Stimulated activated naive CD4-positive, alpha-beta T cell treated with Interleukin-2 at 50 U/mL for 16 hours (primary cell): ENCODE results near the gene TOX2.
A peak's percentile ranks its signal among the peaks of the same experiment; 100 is the strongest.

ENCODE experiments used
- DNase-seq: peaks from one replicate; lab custom pipeline; 2025; lab: John Stamatoyannopoulos, UW

Gene TOX2

GRCh38 chr20:43914311-43915210 lies at the start of gene TOX2:
TOX2 (plus strand) TSS chr20:43914852; CDS start chr20:43914892, 40 bp downstream.
- peak; percentile 40 for DNase-seq

- DNase-seq, result no peak
Measured at GRCh38 chr20:43868091-43868490, 46.6 kb upstream of the TOX2 start.

GRCh38 chr20:43870484-43870883 lies 44.2 kb upstream of the TOX2 start:
- DNase-seq, result no peak

DNA sequence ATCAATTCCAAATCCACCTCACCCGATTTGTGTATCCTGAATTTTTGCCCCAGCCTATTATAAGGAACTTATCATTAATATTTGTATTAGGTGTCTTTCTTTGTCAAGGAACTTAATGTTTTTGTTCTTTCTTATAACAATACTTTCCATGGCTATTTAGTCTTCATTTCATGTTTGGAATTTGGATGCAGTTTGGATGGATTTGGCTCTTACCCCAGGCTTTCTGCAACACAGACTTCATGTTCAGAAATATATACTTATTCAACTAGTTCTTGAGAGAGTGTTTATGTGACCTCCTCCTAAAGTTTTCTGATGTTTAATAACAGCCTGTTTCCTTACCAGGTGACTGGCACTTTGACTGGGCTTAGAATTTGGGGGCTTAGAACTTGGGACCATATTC lies 35.9 kb upstream of the TOX2 start:
- DNase-seq, result no peak

DNA sequence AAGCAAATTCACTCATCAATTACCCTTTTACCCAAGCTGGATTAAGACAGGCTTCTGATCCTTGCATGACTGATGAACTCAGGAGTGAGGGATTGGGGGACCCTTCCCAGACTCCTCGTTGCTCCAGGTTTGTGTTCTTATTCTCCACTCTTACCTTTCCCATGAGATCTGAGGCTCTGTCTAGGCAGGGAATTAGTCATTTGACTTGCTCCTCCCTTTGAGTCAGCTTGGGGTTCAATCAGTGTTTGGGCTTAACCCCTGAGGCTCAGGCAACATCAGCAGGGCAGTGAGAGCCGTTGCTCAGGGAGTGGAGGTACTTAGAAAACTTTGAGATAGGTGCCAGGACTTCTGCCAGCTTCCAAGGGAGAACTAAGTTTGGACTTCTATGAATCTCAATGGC lies 20.7 kb upstream of the TOX2 start:
- no peak for DNase-seq

- DNase-seq, result no peak
Measured at GRCh38 chr20:43894491-43894890, 20.2 kb upstream of the TOX2 start.

GRCh38 chr20:43895235-43895634 lies 19.4 kb upstream of the TOX2 start:
- no peak for DNase-seq

GRCh38 chr20:43899274-43900120 lies 15.2 kb upstream of the TOX2 start:
- DNase-seq, result no peak

GRCh38 chr20:43900121-43900466 lies 14.6 kb upstream of the TOX2 start:
- no peak for DNase-seq

DNA sequence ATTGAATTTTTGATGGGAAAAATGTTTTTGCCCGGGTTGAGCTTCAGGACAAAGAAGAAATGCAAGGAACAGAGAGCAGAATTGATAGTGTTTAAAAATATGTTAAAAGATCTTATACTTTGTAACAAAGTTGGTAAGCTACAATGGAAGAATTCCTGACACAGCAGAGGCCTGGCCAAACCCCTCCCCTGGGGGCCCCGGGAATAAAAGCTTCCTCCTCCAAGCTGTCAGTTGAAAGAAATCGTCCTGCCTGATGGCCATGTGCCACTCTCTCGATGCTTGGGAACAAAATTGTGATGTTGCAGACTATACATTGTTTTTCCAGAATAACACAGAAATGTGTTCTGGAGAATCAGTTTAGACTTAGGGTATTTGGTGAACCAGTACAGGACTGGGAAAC lies 14.2 kb upstream of the TOX2 start:
- no peak for DNase-seq

DNA sequence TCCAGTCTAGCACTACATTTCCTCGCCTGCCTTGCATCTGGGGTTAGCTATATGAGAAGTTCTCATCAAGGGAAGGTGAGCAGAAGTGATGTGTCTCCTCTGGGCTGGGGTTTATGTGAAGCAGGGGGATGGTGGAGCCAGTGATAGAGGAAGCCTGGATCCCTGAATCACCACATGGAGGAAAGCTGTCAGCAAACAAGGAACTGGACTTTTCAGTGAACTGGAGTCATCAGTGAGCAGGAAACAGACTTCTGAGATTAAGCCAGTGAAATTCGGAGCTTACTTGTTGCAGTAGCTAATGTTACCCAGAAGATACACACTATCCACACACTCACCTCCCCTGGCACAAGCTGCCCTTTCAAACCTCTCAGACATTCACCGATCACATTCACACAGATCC lies 13.4 kb upstream of the TOX2 start:
- no peak for DNase-seq

- no peak for DNase-seq
Measured at GRCh38 chr20:43903953-43904826, 10.5 kb upstream of the TOX2 start.

DNA sequence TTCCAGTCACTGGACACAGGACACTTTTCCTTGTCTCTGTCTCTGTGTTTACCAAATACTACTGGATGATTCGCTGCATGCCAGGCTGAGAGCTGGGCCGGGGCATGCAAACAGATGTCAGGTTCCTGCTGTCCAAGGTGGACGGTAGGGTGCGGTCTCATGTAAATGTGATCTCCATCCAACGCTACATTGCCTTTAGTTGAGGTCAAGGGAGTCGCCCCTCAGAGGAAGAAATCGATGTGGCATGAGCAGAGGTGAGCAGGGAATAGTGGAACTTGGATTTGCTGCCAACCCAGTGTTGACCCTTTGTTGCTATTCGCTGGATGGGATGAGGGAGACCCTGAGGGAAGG lies 9.8 kb upstream of the TOX2 start:
- no peak for DNase-seq

- no peak for DNase-seq
Measured at GRCh38 chr20:43906505-43907034, 8.1 kb upstream of the TOX2 start.

GRCh38 chr20:43909211-43909610 lies 5.4 kb upstream of the TOX2 start:
- no peak for DNase-seq

DNA sequence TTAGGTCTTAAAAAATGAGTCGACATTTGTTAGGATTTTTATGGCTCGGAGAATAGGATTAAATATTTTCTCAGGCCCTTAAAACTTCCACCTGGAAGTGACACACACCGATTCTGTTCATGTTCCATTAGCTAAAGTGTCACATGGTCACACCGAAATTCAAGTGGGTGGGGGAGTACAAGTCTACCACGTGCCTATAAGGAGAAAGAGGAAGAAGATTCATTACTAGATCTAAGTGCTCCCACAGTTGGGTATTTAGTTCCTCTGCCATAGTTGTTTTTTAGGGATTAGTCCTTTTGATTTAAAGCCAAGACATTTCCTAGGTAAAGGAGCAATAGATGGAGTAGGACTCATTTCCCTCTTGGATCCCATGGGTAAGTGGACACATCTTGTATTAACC lies 4.9 kb upstream of the TOX2 start:
- DNase-seq, result no peak

DNA sequence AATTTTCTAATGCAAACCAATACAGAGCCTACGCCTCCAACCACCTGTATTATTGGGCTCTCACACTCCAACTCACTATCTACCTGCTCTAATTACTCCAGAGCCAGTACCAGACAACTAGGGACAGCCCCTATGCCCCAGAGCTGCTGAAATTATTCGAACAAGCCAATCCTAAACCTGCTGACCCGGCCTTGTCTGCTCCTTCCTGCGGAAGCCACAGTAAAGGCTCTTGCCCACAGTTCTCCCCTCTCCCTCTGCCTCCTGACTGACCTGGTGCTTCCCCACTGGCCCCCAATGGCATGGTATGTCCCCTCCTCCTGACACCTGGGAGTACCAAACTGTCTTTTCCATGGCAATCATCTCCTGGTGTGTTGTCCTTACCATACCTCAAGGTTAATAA lies 4.1 kb upstream of the TOX2 start:
- no peak for DNase-seq

- no peak for DNase-seq
Measured at GRCh38 chr20:43911066-43911465, 3.6 kb upstream of the TOX2 start.

GRCh38 chr20:43913291-43914025 lies 1.2 kb upstream of the TOX2 start:
- no peak for DNase-seq

DNA sequence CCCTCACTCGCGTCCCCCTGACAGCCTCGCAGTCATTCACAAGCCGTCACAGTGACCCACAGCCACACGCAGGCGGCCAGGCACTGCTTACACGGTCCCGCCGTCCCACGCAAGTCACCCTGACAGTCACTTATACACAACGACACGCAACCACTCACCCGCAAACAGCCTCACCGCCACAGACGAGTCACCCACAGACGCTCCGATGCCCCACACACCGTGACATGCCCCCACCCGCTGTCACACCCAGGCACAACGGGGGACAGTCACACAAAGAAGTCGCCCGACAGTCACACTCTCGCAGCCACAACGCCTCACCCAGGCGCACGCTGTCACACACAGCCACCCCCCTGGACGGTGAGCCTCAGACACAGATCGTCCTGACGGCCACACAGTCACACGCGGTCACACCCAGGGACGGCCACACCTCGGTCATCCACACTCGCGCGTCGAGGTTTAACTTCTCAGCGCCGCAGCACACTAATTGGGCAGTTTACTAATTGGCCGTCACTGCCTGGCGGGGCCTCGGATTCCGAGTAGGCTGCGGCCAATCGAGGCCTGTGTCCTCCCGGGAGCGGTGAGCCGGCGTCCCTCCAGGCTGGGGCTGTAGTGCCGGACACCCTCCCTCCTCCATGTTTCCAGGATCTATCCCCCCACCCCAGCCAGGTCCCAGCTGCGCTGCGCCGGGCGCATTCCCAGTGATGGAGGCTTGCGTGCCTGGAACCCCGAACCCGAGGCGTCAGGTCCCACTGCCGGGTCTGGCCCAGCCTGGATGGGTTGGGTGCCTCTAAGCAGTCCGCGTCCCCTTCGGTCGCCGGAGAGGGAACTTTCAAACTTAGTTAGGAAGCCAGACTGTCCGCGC lies 790 bp downstream of the TOX2 start:
- DNase-seq, result peak; percentile 60
